ENCODE measurements around the gene CDH12.

CDH12 gene

DNA sequence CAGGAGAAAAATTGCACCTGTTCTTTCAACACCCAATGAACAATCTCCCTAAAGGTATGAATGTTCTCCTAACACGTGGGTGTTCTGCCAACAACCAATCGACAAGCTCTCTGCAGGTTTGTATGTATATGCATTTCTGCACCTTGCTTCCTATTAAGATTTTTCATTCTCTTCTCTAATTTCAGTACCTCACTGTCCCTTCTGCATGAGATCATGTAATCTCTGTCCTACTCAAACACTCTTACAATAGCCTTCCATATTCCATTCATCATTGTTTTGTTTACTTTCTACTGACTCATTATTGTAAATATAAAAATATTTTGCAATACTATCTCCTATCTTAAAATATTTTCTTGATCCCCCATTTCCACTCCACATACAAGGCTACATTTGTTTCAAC lies 382.0 kb downstream of the CDH12 start:
- Histone ChIP-seq H3K4me1 (ENCODE audit: control insufficient read depth, insufficient read depth, low read length) (no peaks in the 10 kb centered on the region), H3K36me3 (ENCODE audit: control insufficient read depth, insufficient read depth, low read length) (no peaks in the 10 kb centered on the region), H3K9me3 (ENCODE audit: control insufficient read depth, insufficient read depth, low read depth, low read length) (no peaks in the 10 kb centered on the region), H3K4me3 (ENCODE audit: low read depth, low read length) (no peak overlapping the region), H3K9ac (ENCODE audit: low read length) (no peak overlapping the region), H3K27ac (ENCODE audit: low read depth, low read length) (no peak overlapping the region), H3K27me3 (ENCODE audit: control insufficient read depth, insufficient read depth, low read length) (no peaks in the 10 kb centered on the region)

GRCh38 chr5:22470408-22470807 lies 382.7 kb downstream of the CDH12 start:
- Histone ChIP-seq H3K9ac (ENCODE audit: low read length) (no peak overlapping the region), H3K4me1 (ENCODE audit: control insufficient read depth, insufficient read depth, low read length) (no peaks in the 10 kb centered on the region), H3K4me3 (ENCODE audit: low read depth, low read length) (no peak overlapping the region), H3K9me3 (ENCODE audit: control insufficient read depth, insufficient read depth, low read depth, low read length) (no peaks in the 10 kb centered on the region), H3K36me3 (ENCODE audit: control insufficient read depth, insufficient read depth, low read length) (no peaks in the 10 kb centered on the region), H3K27ac (ENCODE audit: low read depth, low read length) (no peak overlapping the region), H3K27me3 (ENCODE audit: control insufficient read depth, insufficient read depth, low read length) (no peaks in the 10 kb centered on the region)

DNA sequence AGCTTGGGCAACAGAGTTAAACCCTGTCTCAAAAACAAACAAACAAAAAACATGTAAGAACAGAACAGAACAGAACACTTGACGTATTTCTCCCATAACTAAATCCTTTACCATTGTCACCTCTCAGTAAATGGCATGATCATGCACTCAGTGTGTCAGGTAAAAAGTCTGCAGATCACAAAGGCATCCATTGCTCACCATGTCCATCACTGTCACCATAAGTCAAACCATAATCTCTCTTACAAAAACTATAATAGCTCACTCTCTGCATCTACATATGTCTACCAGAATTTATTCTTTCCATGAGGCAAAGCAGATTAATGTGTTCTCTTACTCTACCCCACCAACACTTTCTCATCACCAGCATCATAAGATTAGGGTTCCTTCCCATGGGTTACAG lies 387.5 kb downstream of the CDH12 start:
- Histone ChIP-seq H3K9ac (ENCODE audit: low read length) (no peak overlapping the region), H3K4me1 (ENCODE audit: control insufficient read depth, insufficient read depth, low read length) (no peaks in the 10 kb centered on the region), H3K27ac (ENCODE audit: low read depth, low read length) (no peak overlapping the region), H3K27me3 (ENCODE audit: control insufficient read depth, insufficient read depth, low read length) (no peaks in the 10 kb centered on the region), H3K36me3 (ENCODE audit: control insufficient read depth, insufficient read depth, low read length) (no peaks in the 10 kb centered on the region), H3K9me3 (ENCODE audit: control insufficient read depth, insufficient read depth, low read depth, low read length) (no peaks in the 10 kb centered on the region), H3K4me3 (ENCODE audit: low read depth, low read length) (no peak overlapping the region)

- Histone ChIP-seq H3K4me1 (ENCODE audit: control insufficient read depth, insufficient read depth, low read length) (no peaks in the 10 kb centered on the region), H3K4me3 (ENCODE audit: low read depth, low read length) (no peak overlapping the region), H3K9ac (ENCODE audit: low read length) (no peak overlapping the region), H3K9me3 (ENCODE audit: control insufficient read depth, insufficient read depth, low read depth, low read length) (no peaks in the 10 kb centered on the region), H3K36me3 (ENCODE audit: control insufficient read depth, insufficient read depth, low read length) (no peaks in the 10 kb centered on the region), H3K27ac (ENCODE audit: low read depth, low read length) (no peak overlapping the region), H3K27me3 (ENCODE audit: control insufficient read depth, insufficient read depth, low read length) (no peaks in the 10 kb centered on the region)
These were observed 388.0 kb downstream of the CDH12 start for GRCh38 chr5:22465177-22465576.

DNA sequence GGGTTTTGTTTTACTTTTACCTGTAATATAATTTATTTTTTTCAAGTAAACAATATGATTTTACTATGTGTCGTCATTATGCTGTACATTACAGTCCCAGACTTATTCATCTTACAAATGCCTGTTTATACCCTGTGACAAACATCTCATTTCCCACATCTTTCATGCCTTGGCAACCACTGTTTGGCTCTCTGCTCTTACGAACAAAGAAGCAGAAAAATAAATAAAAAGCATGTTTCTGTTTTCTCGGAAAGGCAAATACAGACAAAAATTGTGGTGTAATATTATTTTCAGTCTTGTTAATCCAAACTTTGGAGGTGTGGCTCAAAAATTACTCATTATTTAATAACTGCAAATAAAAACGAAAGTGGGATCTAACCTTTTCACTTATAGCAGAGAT lies 393.0 kb downstream of the CDH12 start:
- H3K27me3 ChIP-seq (ENCODE audit: control insufficient read depth, insufficient read depth, low read length), result no peaks in the 10 kb centered on the region
- H3K4me1 ChIP-seq (ENCODE audit: control insufficient read depth, insufficient read depth, low read length), result no peaks in the 10 kb centered on the region
- no peak overlapping the region for H3K9ac ChIP-seq (ENCODE audit: low read length)
- H3K9me3 ChIP-seq (ENCODE audit: control insufficient read depth, insufficient read depth, low read depth, low read length), result no peaks in the 10 kb centered on the region
- no peak overlapping the region for H3K27ac ChIP-seq (ENCODE audit: low read depth, low read length)
- no peaks in the 10 kb centered on the region for H3K36me3 ChIP-seq (ENCODE audit: control insufficient read depth, insufficient read depth, low read length)
- H3K4me3 ChIP-seq (ENCODE audit: low read depth, low read length), result no peak overlapping the region

DNA sequence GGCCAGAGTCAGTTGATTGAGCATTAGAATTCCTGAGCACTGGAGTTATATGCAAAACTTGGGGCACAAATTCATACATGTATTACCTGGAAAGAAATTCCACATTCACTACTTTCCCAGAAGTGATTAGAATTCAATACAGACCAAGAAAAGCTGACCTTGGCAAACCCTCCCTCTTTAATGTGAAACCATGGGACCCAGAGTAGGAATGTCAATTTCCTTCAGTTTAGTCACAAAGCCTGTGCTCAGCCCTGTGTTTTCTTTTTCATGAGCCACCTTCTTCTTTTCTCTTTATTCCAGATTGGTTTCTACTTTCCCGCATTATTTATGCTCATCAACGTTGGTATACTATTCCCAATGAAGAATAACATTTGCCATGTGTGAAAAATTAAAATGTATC lies 420.2 kb downstream of the CDH12 start:
- no peaks in the 10 kb centered on the region for H3K9me3 ChIP-seq (ENCODE audit: control insufficient read depth, insufficient read depth, low read depth, low read length)
- H3K4me3 ChIP-seq (ENCODE audit: low read depth, low read length), result no peak overlapping the region
- H3K36me3 ChIP-seq (ENCODE audit: control insufficient read depth, insufficient read depth, low read length), result no peaks in the 10 kb centered on the region
- no peaks in the 10 kb centered on the region for H3K4me1 ChIP-seq (ENCODE audit: control insufficient read depth, insufficient read depth, low read length)
- no peaks in the 10 kb centered on the region for H3K27me3 ChIP-seq (ENCODE audit: control insufficient read depth, insufficient read depth, low read length)
- no peak overlapping the region for H3K27ac ChIP-seq (ENCODE audit: low read depth, low read length)
- H3K9ac ChIP-seq (ENCODE audit: low read length), result no peak overlapping the region

- H3K9me3 ChIP-seq (ENCODE audit: control insufficient read depth, insufficient read depth, low read depth, low read length), result no peaks in the 10 kb centered on the region
- no peaks in the 10 kb centered on the region for H3K4me1 ChIP-seq (ENCODE audit: control insufficient read depth, insufficient read depth, low read length)
- H3K4me3 ChIP-seq (ENCODE audit: low read depth, low read length), result no peak overlapping the region
- H3K9ac ChIP-seq (ENCODE audit: low read length), result no peak overlapping the region
- H3K27ac ChIP-seq (ENCODE audit: low read depth, low read length), result no peak overlapping the region
- H3K27me3 ChIP-seq (ENCODE audit: control insufficient read depth, insufficient read depth, low read length), result no peaks in the 10 kb centered on the region
- H3K36me3 ChIP-seq (ENCODE audit: control insufficient read depth, insufficient read depth, low read length), result no peaks in the 10 kb centered on the region
These were observed 421.3 kb downstream of the CDH12 start for GRCh38 chr5:22431840-22432239.

GRCh38 chr5:22431406-22431805 lies 421.7 kb downstream of the CDH12 start:
- Histone ChIP-seq H3K4me1 (ENCODE audit: control insufficient read depth, insufficient read depth, low read length) (no peaks in the 10 kb centered on the region), H3K9me3 (ENCODE audit: control insufficient read depth, insufficient read depth, low read depth, low read length) (no peaks in the 10 kb centered on the region), H3K27ac (ENCODE audit: low read depth, low read length) (no peak overlapping the region), H3K9ac (ENCODE audit: low read length) (no peak overlapping the region), H3K27me3 (ENCODE audit: control insufficient read depth, insufficient read depth, low read length) (no peaks in the 10 kb centered on the region), H3K36me3 (ENCODE audit: control insufficient read depth, insufficient read depth, low read length) (no peaks in the 10 kb centered on the region), H3K4me3 (ENCODE audit: low read depth, low read length) (no peak overlapping the region)

- Histone ChIP-seq H3K4me1 (ENCODE audit: control insufficient read depth, insufficient read depth, low read length) (no peaks in the 10 kb centered on the region), H3K27ac (ENCODE audit: low read depth, low read length) (no peak overlapping the region), H3K27me3 (ENCODE audit: control insufficient read depth, insufficient read depth, low read length) (no peaks in the 10 kb centered on the region), H3K36me3 (ENCODE audit: control insufficient read depth, insufficient read depth, low read length) (no peaks in the 10 kb centered on the region), H3K9me3 (ENCODE audit: control insufficient read depth, insufficient read depth, low read depth, low read length) (no peaks in the 10 kb centered on the region), H3K9ac (ENCODE audit: low read length) (no peak overlapping the region), H3K4me3 (ENCODE audit: low read depth, low read length) (no peak overlapping the region)
These were observed 441.4 kb downstream of the CDH12 start for GRCh38 chr5:22411554-22412349.

GRCh38 chr5:22391956-22392355 lies 461.2 kb downstream of the CDH12 start:
- Histone ChIP-seq H3K9me3 (ENCODE audit: control insufficient read depth, insufficient read depth, low read depth, low read length) (no peaks in the 10 kb centered on the region), H3K9ac (ENCODE audit: low read length) (no peak overlapping the region), H3K27ac (ENCODE audit: low read depth, low read length) (no peak overlapping the region), H3K4me1 (ENCODE audit: control insufficient read depth, insufficient read depth, low read length) (no peaks in the 10 kb centered on the region), H3K36me3 (ENCODE audit: control insufficient read depth, insufficient read depth, low read length) (no peaks in the 10 kb centered on the region), H3K4me3 (ENCODE audit: low read depth, low read length) (no peak overlapping the region), H3K27me3 (ENCODE audit: control insufficient read depth, insufficient read depth, low read length) (no peaks in the 10 kb centered on the region)

DNA sequence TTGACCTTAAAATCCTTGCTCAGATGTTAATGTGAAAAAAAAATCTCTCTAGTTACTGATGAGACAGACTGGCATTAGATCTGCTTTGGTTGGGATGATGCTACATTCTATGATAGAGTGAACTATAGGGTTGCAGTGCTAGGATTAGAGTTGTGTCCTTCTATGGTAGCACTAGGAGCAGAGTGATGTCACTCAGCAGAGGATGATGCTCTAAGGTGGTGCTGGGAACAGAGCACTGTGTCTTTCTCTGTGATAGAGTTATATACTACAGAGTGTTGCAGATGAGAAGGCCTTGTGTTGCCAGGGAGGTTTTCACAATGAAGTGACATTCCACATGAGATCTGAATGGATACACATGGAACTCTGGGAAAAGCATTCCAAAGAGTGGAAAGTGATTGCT lies 462.3 kb downstream of the CDH12 start:
- no peaks in the 10 kb centered on the region for H3K36me3 ChIP-seq (ENCODE audit: control insufficient read depth, insufficient read depth, low read length)
- no peaks in the 10 kb centered on the region for H3K27me3 ChIP-seq (ENCODE audit: control insufficient read depth, insufficient read depth, low read length)
- H3K4me3 ChIP-seq (ENCODE audit: low read depth, low read length), result no peak overlapping the region
- no peak overlapping the region for H3K27ac ChIP-seq (ENCODE audit: low read depth, low read length)
- H3K9me3 ChIP-seq (ENCODE audit: control insufficient read depth, insufficient read depth, low read depth, low read length), result no peaks in the 10 kb centered on the region
- H3K4me1 ChIP-seq (ENCODE audit: control insufficient read depth, insufficient read depth, low read length), result no peaks in the 10 kb centered on the region
- no peak overlapping the region for H3K9ac ChIP-seq (ENCODE audit: low read length)

All from HUES6 (cell line).